Activated CD4-positive, CD25-positive, alpha-beta regulatory T cell (primary cell): Measurements from ENCODE around the gene FCN1.

Source experiments
- DNase-seq, 4 experiments: peaks; one replicate each; lab custom pipeline; 2025; lab: John Stamatoyannopoulos, UW

FCN1 gene

GRCh38 chr9:134891053-134891452 lies 26.7 kb downstream of the FCN1 start:
- DNase-seq, result no peak

DNA sequence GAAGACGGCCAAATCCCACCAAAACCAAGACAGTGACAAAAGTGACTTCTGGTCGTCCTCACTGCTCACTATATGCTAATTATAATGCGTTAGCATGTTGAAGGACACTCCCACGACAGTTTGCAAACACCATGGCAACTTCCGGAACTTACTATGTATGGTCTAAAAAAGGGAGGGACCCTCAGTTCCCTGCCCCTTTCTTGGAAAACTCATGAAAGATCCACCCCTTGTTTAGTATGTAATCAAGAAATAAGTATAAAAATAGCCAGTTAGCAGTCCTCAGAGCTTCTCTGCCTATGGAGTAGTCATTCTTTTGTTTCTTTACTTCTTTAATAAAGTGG lies 27.6 kb downstream of the FCN1 start:
- DNase-seq, result no peak

DNA sequence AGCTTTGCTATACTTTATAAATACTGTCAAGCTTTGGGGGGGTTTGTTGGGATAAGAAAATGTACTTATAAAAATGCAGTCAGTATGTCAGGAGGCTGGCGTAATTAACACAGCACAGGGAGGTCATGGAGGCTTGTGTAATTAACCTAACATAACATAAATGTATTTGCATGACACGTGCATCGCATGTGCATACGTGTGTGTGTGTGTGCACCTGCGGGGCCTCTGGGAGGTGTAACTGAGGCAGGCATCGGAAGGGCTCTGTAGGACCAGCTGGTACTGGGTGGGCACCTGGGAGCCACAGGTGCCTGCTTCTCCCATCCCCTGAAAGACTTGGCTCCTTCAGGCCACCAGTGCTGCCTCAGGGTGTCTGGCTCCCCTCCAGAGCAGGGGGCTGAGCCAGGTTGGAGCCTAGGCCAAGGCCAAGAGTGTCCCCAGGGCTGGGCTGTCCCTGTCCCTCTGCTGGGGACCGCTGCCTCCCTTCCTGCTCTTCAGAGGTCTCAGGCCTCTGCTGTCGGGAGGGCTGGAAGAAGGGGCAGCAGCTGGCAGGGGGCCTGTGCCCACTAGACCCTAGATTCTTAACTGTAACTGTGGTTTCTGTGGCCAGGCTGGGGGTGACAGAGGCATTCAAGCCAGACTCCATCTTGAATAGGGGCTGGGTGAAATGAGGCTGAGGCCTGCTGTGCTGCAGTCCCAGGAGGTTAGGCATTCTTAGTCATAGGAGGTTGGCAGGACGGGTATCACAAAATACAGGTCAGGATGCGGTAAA lies 28.1 kb downstream of the FCN1 start:
- no peak for DNase-seq

DNA sequence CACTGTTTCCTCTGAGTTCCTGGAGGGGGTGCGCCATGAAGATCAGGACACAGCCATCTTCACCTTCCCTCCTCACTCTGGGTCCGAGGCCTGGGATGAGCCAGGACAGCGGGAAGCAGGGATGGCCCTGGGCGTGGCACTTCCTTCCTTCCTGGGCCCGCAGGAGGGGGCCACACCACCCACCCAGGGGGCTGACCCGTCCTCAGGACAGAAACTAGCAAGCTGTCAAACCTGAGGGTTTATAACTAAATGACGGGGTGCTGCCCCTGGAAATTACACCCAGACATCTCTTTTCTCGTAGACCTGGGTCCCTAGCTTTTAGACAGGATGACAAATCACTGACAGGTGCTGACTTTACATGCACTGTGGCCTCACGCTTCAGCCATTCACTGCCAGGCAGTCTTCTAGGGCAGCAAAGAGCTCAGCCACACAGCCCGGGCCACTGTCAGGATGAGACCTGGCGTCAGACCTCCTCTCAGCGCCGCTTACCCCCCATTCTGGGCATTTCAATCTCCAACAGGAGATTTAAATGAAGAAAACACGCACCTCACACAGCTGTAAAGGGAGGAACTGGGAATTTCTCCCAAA lies 29.0 kb downstream of the FCN1 start:
- DNase-seq, result no peak

DNA sequence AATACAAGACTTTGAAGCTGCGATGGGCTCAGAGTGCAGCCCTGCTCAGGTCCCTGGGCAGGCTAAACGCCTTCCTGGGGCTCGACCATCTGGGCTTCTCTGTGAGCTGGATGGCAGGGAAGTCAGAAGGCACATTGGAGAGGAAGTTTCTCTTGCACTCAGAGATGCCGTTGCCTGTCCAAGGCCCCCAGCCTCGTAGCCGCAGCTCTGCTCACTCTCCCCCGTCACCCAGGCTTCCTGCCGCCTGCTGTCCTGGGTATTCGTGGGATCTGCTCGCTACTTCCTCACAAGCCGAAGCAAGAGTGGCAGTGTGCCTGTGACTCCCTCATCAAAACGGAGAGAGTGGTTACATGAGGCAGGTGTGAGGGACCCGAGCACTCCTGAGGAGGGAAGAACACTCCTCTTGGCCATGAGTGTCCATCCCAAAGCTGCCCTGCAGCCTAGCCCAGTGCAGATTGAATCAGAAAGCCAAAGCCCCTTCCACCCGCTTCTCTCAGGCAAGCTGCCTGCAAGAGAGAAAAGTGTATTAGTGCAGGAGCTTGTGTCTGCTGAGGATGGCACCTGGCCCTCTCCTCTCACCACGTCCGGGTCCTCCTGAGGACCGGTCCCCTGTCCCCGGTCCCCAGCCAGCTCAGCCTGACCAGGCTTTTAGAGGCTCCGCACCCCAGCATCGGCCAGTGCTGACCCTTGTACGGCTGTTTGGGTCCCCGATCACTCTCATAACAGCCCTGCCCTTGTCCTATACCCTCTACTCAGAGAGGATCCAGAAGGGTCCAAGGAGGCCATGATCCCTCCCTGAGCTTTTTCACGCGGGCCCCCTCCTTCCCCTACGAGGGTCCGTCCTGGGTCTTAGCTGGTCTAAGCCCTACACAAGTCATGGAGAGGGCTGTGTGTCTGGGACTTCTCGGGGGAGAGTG lies 29.8 kb downstream of the FCN1 start:
- DNase-seq, result no peak

GRCh38 chr9:134887219-134887618 lies 30.5 kb downstream of the FCN1 start:
- no peak for DNase-seq

DNA sequence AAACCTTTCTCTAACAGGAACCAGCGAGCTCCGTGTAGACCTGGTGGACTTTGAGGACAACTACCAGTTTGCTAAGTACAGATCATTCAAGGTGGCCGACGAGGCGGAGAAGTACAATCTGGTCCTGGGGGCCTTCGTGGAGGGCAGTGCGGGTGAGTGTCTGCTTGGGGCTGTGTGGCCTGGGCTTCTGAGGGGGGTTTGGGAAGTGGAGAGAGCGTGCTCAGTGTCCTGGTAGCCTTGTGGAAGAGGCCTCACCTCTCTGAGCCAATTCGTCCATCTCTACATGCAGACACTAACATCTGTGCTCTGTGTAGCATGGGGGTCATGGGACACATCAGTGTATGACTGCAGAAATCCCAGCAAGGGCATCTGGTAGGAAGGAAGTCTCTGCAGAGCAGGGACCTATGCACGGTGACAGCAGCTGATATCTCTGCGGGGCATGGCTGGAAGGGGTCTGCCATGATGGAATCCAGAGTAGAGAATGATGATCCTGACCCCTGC lies 31.2 kb downstream of the FCN1 start:
- no peak for DNase-seq

GRCh38 chr9:134885679-134886412 lies 31.9 kb downstream of the FCN1 start:
- DNase-seq, result no peak

GRCh38 chr9:134885001-134885678 lies 32.6 kb downstream of the FCN1 start:
- no peak for DNase-seq

GRCh38 chr9:134884492-134884891 lies 33.2 kb downstream of the FCN1 start:
- no peak for DNase-seq

DNA sequence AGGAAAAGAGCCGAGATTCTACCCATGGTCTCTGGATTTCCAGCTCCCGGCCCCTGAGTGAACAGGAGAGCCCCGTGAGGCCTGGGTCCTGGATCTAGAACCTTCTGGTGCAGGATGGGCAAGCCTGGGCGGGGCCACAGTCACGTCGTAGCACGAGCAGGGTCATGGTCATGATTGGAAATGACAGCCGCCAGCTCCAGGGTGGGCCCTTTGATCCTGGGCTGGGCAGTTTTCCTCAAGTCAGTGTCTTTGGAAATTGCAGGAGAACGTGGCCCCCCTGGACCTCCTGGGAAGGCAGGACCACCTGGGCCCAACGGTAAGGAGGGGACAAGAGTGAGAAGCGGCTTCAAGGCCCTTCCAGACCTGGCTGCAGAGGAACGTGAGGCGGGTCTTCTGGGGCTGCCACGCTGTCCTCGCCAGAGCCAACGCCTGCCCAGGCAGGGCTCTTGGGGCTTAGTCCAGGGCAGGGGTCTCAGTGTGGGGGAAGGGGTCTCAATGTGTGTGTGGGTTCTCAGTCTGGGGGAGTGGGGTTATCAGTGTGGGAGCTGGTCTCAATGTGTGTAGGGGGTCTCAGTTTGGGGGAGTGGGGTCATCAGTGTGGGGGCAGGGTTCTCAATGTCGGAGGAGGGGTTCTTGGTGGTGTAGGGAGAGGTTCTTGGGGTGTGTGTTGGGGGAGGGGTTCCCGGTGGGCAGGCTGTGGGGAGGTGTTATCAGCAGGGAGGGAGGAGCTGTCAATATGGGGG lies 34.5 kb downstream of the FCN1 start:
- DNase-seq, result no peak

DNA sequence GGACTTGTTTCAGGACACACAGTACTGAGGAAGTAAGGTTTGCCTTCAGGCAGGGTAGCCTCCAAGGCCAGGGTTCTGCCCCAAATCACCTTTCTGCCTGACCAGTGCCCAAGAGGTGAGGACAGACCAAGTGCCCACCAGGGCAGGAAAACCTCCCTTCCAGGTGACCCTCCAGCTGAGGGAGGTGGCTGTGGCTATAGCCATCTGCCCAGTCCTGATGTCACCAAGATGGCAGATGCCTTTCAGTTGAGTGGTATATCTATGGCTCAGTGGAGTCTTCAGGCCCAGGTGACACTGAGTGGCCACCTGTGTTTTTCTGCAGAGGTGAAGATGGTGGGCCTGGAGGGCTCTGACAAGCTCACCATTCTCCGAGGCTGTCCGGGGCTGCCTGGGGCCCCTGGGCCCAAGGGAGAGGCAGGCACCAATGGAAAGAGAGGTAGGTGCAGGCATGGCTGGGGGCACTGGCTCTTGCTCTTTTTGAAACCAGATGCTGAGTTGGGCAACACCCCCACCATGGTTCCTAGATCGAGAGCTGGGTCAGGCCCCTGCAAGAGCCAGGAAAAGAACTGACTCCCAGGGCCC lies 35.4 kb downstream of the FCN1 start:
- no peak for DNase-seq

- no peak for DNase-seq
Measured at GRCh38 chr9:134881313-134881670, 36.4 kb downstream of the FCN1 start.

DNA sequence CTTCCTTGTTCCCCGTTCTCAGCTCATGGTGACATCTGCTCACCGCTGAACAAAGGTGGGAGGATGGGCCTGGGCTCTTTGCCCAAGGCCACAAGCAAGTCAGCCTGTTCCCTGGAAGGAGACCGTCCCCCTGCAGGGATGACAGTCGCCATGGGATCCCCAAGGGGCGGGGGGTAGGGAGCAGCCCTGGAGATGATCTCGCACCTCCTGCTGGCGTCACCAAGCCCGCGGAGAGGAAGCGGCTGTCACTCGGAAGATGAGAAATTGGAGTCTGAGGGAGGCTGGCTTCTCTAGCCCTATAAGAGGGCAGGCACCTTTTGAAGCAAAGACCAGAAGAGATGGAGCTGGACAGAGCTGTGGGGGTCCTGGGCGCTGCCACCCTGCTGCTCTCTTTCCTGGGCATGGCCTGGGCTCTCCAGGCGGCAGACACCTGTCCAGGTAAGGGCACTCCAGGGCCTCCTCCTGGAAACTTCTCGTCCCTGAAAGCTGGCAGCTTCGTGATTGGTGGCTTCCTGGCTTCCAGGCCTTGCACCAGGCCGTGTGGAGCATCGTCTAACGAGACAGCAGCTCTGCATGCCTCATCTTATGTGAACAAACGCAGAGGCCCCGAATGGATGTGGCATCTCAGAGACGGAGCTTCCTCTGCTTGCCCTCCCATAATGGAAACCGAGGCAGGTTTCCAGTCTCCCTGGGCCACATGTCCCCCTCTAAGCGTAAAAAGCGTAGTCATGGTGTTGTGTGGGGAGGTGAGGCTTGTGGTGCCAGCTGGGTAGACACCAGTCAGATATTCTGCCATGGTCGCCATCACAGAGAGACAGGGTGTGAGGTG lies 37.0 kb downstream of the FCN1 start, which contains the start of gene FCN2:
FCN2 (plus strand) TSS at position 327 of the 829 bp plus-strand sequence; CDS start at position 339, 12 bp downstream.
- no peak for DNase-seq

DNA sequence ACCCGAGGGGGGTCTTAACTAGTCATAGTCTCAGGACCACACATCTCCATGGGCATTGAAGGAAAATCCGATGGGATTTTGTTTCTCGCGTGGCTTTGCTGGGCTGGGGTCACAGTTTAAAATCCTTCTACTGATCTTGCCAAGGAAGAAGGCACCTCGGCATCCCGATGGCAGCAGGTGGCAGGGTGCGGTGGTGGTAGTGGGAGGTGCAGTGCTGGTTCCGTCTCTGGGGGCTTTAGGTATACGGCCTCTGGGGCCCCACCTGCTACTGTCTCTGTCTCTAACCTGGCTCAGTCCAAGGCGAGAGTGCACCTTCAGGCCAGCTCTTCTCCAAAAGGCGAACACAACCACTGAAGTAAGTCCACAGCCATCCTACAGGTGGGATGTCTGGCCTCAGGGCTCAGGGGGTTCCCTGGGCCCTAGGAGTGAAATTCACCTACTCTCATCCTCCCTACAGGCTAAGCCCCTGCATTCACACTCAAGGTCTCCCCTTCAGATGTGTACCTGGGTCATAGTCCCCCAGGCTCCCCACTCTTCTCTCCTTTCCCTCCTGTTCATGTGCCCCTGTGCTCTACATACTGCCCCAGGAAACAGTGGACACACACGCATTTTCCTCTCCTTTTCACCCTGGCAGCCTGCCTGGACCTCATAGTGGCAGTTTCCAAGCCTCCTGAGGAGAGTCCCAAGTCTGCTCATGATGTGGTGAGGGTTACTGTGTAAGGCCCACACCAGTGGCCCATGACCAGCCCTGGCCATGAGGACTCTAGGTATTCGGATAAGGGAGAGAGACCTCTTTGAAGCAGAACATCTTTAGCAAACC lies 37.8 kb downstream of the FCN1 start:
- no peak for DNase-seq

- no peak for DNase-seq
Measured at GRCh38 chr9:134877541-134877940, 40.2 kb downstream of the FCN1 start.

GRCh38 chr9:134875371-134875770 lies 42.3 kb downstream of the FCN1 start:
- DNase-seq, result no peak

GRCh38 chr9:134872482-134873231 lies 45.1 kb downstream of the FCN1 start:
- DNase-seq, result no peak
